Measurements from ENCODE around the gene ZNF784.

Gene ZNF784

GRCh38 chr19:55655648-55656040 is 31.3 kb upstream of the ZNF784 start:
- no peak for DNase-seq

GRCh38 chr19:55654868-55655647 is 30.7 kb upstream of the ZNF784 start, which contains the start of gene U2AF2:
Gene U2AF2 (plus strand): TSS chr19:55655035. CDS start chr19:55655105, 70 bp downstream.
- DNase-seq = peak; percentile 90

- peak; percentile 100 for DNase-seq
These were observed 30.0 kb upstream of the ZNF784 start for GRCh38 chr19:55654323-55654867.

GRCh38 chr19:55653651-55654322 is 29.4 kb upstream of the ZNF784 start:
- DNase-seq = peak; percentile 99

GRCh38 chr19:55652311-55653128 is 28.2 kb upstream of the ZNF784 start:
- no peak for DNase-seq

GRCh38 chr19:55651236-55651635 is 26.9 kb upstream of the ZNF784 start:
- DNase-seq = no peak

GRCh38 chr19:55650602-55651230 is 26.4 kb upstream of the ZNF784 start:
- DNase-seq = no peak

GRCh38 chr19:55650126-55650557 is 25.8 kb upstream of the ZNF784 start:
- no peak for DNase-seq

GRCh38 chr19:55649268-55650125 is 25.1 kb upstream of the ZNF784 start:
- no peak for DNase-seq

- DNase-seq = no peak
These were observed 24.4 kb upstream of the ZNF784 start for GRCh38 chr19:55648585-55649267.

- DNase-seq = peak; percentile 72
These were observed 23.6 kb upstream of the ZNF784 start, which contains the start of gene CCDC106 for GRCh38 chr19:55647732-55648584. Gene CCDC106 (plus strand): TSS chr19:55648212. CDS start chr19:55649047, 835 bp downstream.

GRCh38 chr19:55646889-55647731 is 22.7 kb upstream of the ZNF784 start:
- no peak for DNase-seq

- DNase-seq = no peak
These were observed 21.1 kb upstream of the ZNF784 start for GRCh38 chr19:55645512-55645881.

- DNase-seq = no peak
These were observed 20.6 kb upstream of the ZNF784 start for GRCh38 chr19:55644842-55645511.

GRCh38 chr19:55644191-55644833 is 19.9 kb upstream of the ZNF784 start:
- DNase-seq = no peak

- no peak for DNase-seq
These were observed 19.5 kb upstream of the ZNF784 start for GRCh38 chr19:55643887-55644176.

- DNase-seq = peak; percentile 82
These were observed 18.9 kb upstream of the ZNF784 start, which contains the start of gene ZNF581 for GRCh38 chr19:55643003-55643886. Gene ZNF581 (plus strand): TSS chr19:55643649. CDS start chr19:55644572, 923 bp downstream.
